Globus pallidus (tissue), 1 donor: Measurements from ENCODE around the gene ZKSCAN5.
A peak's percentile ranks its signal among the peaks of the same experiment; 100 is the strongest.
"Not testable (repeated sequence)": the region's sequence is repeated elsewhere in the genome, so short reads cannot be mapped to it uniquely, and the experiment has no call there.

ENCODE experiments used
- DNase-seq: peaks from one replicate; pipeline ENCODE4 v3.0.0-alpha.2; 2015; ENCODE audit warnings: low spot score

ZKSCAN5 gene

GRCh38 chr7:99497766-99498545, 6.5 kb upstream of the ZKSCAN5 start:
- no peak for DNase-seq

GRCh38 chr7:99498546-99498944, 5.9 kb upstream of the ZKSCAN5 start:
- no peak for DNase-seq

GRCh38 chr7:99499371-99499720, 5.1 kb upstream of the ZKSCAN5 start:
- DNase-seq = no peak

DNA sequence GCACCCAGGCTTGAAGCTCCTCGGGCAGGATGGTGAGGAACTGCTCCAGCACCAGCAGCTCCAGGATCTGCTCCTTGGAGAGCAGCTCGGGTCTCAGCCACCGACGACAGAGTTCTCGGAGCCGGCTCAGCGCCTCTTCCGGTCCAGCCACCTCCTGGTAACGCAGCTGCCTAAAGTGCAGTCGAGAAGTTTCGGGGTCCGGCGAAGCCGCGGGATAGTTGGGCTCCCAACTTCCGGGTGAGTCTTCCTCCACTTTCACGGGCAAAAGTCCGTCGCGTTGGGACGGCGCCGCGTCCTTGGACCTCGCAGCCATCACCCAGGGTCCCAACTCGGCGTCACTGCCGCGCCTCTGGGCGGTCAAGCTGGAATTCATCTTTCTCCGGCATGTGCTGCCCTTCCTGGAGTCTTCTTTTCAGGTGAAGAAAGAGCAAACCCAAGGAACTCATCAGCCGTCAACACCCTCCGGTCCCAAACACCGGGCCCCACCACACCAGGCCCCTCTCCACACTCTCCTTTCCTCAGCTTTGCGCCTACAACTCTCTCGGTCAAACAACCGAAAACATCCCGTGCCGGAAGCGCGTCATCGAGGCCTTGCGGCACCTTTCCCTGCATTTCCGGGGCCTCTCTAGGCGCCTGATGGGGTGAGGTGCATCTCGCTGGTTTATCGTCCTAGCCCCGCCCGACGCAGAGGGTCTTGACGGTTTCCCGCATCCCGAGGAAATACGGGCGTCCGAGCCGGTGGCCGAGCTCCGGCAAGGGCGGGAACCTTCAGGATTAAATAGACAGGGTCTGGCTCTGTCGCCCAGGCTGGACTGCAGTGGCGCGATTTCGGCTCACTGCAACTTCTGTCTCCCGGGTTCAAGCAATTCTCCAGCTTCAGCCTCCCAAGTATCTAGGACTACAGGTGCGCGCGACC, 4.5 kb upstream of the ZKSCAN5 start, which contains the start of gene ZNF394:
Gene ZNF394 (minus strand): TSS at position 561 of the 916 bp plus-strand sequence. CDS start 188 bp downstream, at position 373.
- peak; percentile 94 for DNase-seq

GRCh38 chr7:99500637-99501009, 3.8 kb upstream of the ZKSCAN5 start:
- DNase-seq = no peak

DNA sequence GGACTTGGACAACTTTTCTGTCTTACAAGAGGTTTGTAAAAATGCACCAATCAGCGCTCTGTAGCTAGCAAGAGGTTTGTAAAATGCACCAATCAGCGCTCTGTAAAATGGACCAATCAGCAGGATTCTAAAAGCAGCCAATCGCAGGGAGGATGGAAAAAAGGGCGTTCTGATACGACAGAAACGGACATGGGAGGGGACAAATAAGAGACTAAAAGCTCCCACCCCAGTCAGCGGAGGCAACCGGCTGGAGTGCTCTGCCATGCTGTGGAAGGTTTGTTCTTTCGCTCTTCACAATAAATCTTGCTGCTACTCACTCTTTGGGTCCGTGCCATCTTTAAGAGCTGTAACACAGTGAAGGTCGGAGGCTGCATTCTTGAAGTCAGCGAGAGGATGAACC, 3.2 kb upstream of the ZKSCAN5 start:
- not testable (repeated sequence) for DNase-seq

- no peak for DNase-seq
Observed at GRCh38 chr7:99504281-99504602, 220 bp upstream of the ZKSCAN5 start.

DNA sequence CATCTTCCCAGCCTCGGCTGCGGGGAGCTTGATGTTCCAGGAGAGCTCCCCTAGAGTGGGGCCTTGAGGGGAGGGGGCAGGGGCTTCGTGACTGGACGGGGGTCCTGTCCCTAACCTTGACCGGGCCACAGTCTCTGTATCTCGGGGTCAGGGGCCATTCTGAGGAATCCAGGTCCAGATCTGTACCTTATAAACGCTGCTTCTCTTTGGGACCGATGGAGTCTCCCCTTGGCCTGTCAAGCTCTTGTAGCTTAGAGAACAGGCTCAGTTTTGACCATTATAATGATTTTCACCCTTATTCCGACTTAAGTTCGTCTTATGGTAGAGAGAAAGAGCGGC, 831 bp downstream of the ZKSCAN5 start:
- DNase-seq = no peak

DNA sequence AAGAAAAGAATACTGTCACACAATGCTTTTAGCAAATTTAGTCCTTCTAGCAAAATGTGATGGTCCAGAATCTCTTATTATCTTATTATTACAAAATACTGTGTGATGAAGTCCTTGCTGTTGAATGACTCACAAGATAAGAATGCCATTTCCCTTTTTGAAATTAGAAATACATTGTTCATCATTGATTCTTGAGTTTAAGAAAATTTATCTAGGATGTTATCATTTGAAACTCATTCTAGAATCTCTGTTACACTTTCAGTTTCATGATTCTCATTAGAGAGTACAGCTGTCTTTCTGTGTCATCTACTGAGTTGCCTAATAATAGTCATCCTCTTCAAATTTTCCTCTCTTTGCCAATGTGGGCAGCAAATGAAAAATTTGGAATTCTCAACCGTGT, 9.6 kb downstream of the ZKSCAN5 start:
- DNase-seq = no peak

DNA sequence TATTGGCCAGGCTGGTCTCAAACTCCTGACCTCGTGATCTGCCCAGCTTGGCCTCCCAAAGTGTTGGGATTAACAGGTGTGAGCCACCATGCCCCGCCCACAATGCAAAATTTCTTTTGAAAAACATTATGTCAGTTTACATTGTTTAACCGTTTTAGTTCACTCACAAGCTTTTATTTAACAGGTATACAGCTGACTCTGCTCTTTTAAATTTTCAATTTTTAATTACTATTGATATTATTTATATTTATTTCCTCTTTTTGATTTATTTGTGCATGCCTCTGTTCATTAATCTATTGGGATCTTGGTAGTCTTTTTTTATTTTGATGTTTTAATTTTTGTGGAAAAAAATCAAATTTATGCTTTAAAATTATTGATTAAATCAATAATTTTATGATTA, 16.9 kb downstream of the ZKSCAN5 start:
- DNase-seq = no peak

- DNase-seq = no peak
Observed at GRCh38 chr7:99525713-99526440, 21.4 kb downstream of the ZKSCAN5 start.

GRCh38 chr7:99531354-99531765, 26.9 kb downstream of the ZKSCAN5 start:
- no peak for DNase-seq

DNA sequence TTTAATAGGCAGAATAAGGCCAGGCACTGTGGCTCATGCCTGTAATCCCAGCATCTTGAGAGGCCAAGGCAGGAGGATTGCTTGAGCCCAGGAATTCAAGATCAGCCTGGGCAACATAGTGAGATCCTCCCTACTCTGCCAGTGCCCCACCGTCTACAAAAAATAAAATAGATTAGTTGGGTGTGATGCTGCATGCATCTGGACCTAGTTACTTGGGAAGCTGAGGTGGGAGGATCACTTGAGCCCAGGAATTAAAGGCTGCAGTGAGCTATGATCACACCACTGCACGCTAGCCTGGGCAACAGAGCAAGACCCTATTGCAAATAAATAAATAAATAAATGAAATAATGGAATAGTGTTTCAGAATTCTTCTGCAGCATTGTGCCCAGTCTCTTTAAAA, 31.2 kb downstream of the ZKSCAN5 start:
- DNase-seq = no peak

DNA sequence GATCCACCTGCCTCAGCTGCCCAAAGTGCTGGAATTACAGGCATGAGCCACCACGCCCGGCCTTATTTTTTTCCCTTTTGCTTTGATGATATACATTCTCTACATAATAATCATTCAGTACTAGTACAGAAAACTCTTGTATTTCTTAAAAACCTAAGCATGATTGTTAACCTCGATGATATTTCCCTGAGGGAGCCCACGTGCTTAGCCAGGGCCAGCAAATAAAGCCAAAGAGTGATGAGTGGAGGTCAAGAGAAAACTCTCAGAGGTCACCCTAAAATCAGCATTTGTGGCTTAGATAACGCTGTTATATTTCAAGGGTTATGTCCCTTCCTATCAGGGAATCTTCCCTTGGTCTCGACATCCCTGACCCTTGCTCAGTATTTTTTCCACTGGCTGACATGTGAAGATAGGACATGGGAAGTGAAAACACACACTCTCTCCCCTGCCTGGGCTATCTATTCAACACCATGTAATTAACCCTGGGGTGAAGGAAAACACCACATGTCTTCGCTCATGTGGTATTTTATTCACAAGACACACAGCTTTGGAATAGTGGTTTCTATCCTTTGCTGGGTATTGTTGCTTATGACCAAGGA, 34.9 kb downstream of the ZKSCAN5 start:
- no peak for DNase-seq

GRCh38 chr7:99540542-99540941, 36.1 kb downstream of the ZKSCAN5 start:
- no peak for DNase-seq

GRCh38 chr7:99541212-99541611, 36.8 kb downstream of the ZKSCAN5 start:
- DNase-seq = no peak

GRCh38 chr7:99543081-99543671, 38.7 kb downstream of the ZKSCAN5 start:
- DNase-seq = no peak

DNA sequence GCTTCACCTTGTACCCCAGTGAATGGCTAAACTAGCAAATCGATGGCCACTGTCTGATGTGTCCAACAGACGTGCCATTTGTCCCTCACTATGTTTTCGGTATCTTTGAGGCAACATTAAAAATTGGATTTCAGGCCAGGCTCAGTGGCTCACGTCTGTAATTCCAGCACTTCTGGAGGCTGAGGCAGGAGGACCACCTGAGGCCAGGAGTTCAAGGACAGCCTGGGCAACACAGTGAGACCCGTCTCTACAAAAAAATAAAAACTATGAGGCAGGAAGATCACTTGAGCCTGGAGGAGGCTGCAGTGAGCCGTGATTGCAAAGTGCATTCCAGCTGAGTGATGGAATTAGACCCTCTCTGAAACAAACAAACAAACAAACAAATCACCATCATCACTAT, 39.5 kb downstream of the ZKSCAN5 start:
- DNase-seq = no peak

DNA sequence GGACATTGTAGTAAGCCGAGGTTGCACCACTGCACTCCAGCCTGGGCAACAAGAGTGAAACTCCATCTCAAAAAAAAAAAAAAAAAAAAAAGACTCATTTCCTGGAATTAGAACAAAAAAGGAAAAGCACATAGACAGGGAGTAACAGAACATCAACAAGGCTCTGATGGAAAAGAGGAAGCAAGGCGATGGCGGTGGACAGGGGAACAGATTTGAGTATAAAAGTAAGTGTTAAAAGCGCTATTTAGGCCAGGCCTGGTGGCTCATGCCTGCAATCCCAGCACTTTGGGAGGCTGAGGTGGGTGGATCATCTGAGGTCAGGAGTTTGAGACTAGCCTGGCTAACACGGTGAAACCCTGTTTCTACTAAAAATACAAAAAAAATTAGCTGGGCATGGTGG, 40.8 kb downstream of the ZKSCAN5 start:
- not testable (repeated sequence) for DNase-seq

GRCh38 chr7:99549545-99549944, 45.1 kb downstream of the ZKSCAN5 start:
- not testable (repeated sequence) for DNase-seq

GRCh38 chr7:99551334-99551733, 46.9 kb downstream of the ZKSCAN5 start:
- no peak for DNase-seq
